ENCODE results near the gene GALNT6.

GALNT6 gene

GRCh38 chr12:51393676-51394545 lies 2.7 kb upstream of the GALNT6 start:
- in situ Hi-C loops (cut with MboI; ENCODE audit: low pct_unique_long_range_greater_than_20kb, low sequenced_read_pairs, unreplicated experiment): no loop called here
- DNase-seq (ENCODE audit: low spot score): no peak
- no peak for TF ChIP-seq CTCF (IDR thresholded peaks at IDR 0.05; ENCODE audit: extremely low read depth, insufficient read depth, missing control alignments)

GRCh38 chr12:51392556-51393237 lies 1.5 kb upstream of the GALNT6 start:
- in situ Hi-C loops (cut with MboI; ENCODE audit: low pct_unique_long_range_greater_than_20kb, low sequenced_read_pairs, unreplicated experiment): no loop called here
- peak; percentile 83 for DNase-seq (ENCODE audit: low spot score)
- no peak for TF ChIP-seq CTCF (IDR thresholded peaks at IDR 0.05; ENCODE audit: extremely low read depth, insufficient read depth, missing control alignments)

- in situ Hi-C loops (cut with MboI; ENCODE audit: low pct_unique_long_range_greater_than_20kb, low sequenced_read_pairs, unreplicated experiment): no loop called here
- TF ChIP-seq CTCF (IDR thresholded peaks at IDR 0.05; ENCODE audit: extremely low read depth, insufficient read depth, missing control alignments): no peak
- DNase-seq (ENCODE audit: low spot score): no peak
Measured at GRCh38 chr12:51390891-51391282, 319 bp downstream of the GALNT6 start.

GRCh38 chr12:51390457-51390856 lies 749 bp downstream of the GALNT6 start:
- TF ChIP-seq CTCF (IDR thresholded peaks at IDR 0.05; ENCODE audit: extremely low read depth, insufficient read depth, missing control alignments): no peak
- in situ Hi-C loops (cut with MboI; ENCODE audit: low pct_unique_long_range_greater_than_20kb, low sequenced_read_pairs, unreplicated experiment): no loop called here
- no peak for DNase-seq (ENCODE audit: low spot score)

GRCh38 chr12:51389302-51389999 lies 1.8 kb downstream of the GALNT6 start:
- in situ Hi-C loops (cut with MboI; ENCODE audit: low pct_unique_long_range_greater_than_20kb, low sequenced_read_pairs, unreplicated experiment): no loop called here
- DNase-seq (ENCODE audit: low spot score): no peak

More at GRCh38 chr12:51389302-51389999, 1.8 kb downstream of the GALNT6 start:
- TF ChIP-seq CTCF (IDR thresholded peaks at IDR 0.05; ENCODE audit: extremely low read depth, insufficient read depth, missing control alignments): no peak
